C4-2B (cell line): ENCODE data around the gene ADAM12.

Source experiments
- CTCF ChIP-seq: fragments of 450-650 bp; conservative IDR thresholded peaks from 2 replicates; pipeline ENCODE4 v1.5.1; 2017; ENCODE audit warnings: mild to moderate bottlenecking
- ZFX ChIP-seq: fragments of 450-650 bp; IDR thresholded peaks from 2 replicates; pipeline ENCODE4 v1.6.1; 2017

GRCh38 chr10:126252884-126253610 lies 135.2 kb downstream of the ADAM12 start:
- TF ChIP-seq CTCF (no peak), ZFX (no peak)
